Endothelial cell of umbilical vein (primary cell): ENCODE measurements around the gene MAPK9. TPM values are rescaled to one million over a fixed set of nuclear protein-coding genes. Genes with fewer than 3 reads are reported as not detected.

ENCODE experiments used
- BruUV-seq: library from RNA; stranded (reverse); fragments of 400-500 nt; replicated peaks from 2 replicates; lab custom pipeline; 2021; lab: Mats Ljungman, UMichigan
- CTCF ChIA-PET: fragments of 300-600, 350-600 bp; sonication (Branson Sonifier 250); formaldehyde crosslinking; loops from one replicate; lab custom pipeline; 2021; ENCODE audit warnings: antibody characterized with exemption, inconsistent platforms; lab: Charles Lee
- POLR2A ChIA-PET: fragments of 300-600, 350-600 bp; sonication (Branson Sonifier 250); formaldehyde crosslinking; loops from one replicate; lab custom pipeline; 2021; ENCODE audit warnings: antibody characterized with exemption, inconsistent platforms; lab: Charles Lee
- DNase-seq: peaks from one replicate; pipeline ENCODE4 v3.0.0-alpha.2; 2011; ENCODE audit warnings: low read depth, low spot score
- FAIRE-seq: peaks from 2 replicates; lab custom pipeline; 2011; peaks lifted over from hg19 to GRCh38; lab: Jason Lieb, UNC
- H2AFZ ChIP-seq: 2 replicates; pipeline ENCODE4 v1.6.0; 2012; ENCODE audit warnings: low read depth, low read length, control low read depth, inconsistent platforms
- H3K27ac ChIP-seq: 2 replicates; pipeline ENCODE4 v1.5.1; 2011; ENCODE audit warnings: low read depth, mild to moderate bottlenecking, control low read depth, low read length, moderate library complexity; ENCODE audit not compliant: insufficient read depth
- H3K27me3 ChIP-seq, 2 experiments: 2 replicates each; pipeline versions ENCODE4 v1.6.0 to v1.6.1; 2011; ENCODE audit warnings: low read length in 2 of 2, mixed read lengths in 1 of 2; ENCODE audit not compliant: control insufficient read depth in 2 of 2, insufficient read depth in 2 of 2
- H3K36me3 ChIP-seq, 2 experiments: 2 replicates in 1 of 2; 3 replicates in 1 of 2; pipeline ENCODE4 v1.5.1; 2011; ENCODE audit warnings: low read length in 2 of 2, mild to moderate bottlenecking in 1 of 2, moderate library complexity in 1 of 2; ENCODE audit not compliant: control insufficient read depth in 2 of 2, insufficient read depth in 2 of 2; ENCODE audit errors: extremely low read depth in 1 of 2
- H3K4me1 ChIP-seq: 3 replicates; pipeline ENCODE4 v1.5.1; 2011; ENCODE audit warnings: mild to moderate bottlenecking, low read length; ENCODE audit not compliant: control insufficient read depth, insufficient read depth; ENCODE audit errors: extremely low read depth
- H3K4me2 ChIP-seq: 2 replicates; pipeline ENCODE4 v1.6.1; 2011; ENCODE audit warnings: low read length, control low read depth, mixed read lengths; ENCODE audit not compliant: insufficient read depth
- H3K4me3 ChIP-seq, 3 experiments: fragments of 200-600 bp in 1 of 3; sonication (generic), shearing (Covaris generic) in 1 of 3; replicated peaks in 1 of 3; 2 replicates each; pipeline ENCODE4 v1.5.1; 2011 to 2016; ENCODE audit warnings: control low read depth in 3 of 3, low read length in 3 of 3, mild to moderate bottlenecking in 2 of 3, inconsistent platforms in 1 of 3, low read depth in 1 of 3, moderate library complexity in 1 of 3; ENCODE audit not compliant: insufficient read depth in 1 of 3
- H3K79me2 ChIP-seq: 2 replicates; pipeline ENCODE4 v1.6.0; 2012; ENCODE audit warnings: low read length, inconsistent platforms; ENCODE audit not compliant: control insufficient read depth, insufficient read depth
- H3K9ac ChIP-seq: replicated peaks from 2 replicates; pipeline ENCODE3; 2011; ENCODE audit warnings: low read length, control low read depth; ENCODE audit not compliant: insufficient read depth; ENCODE audit errors: extremely low read depth
- H3K9me1 ChIP-seq: replicated peaks from 3 replicates; pipeline ENCODE4 v1.6.0; 2011; ENCODE audit warnings: mild to moderate bottlenecking, low read length; ENCODE audit not compliant: control insufficient read depth, insufficient read depth; ENCODE audit errors: extremely low read depth
- H3K9me3 ChIP-seq: replicated peaks from 2 replicates; pipeline ENCODE4 v1.5.1; 2012; ENCODE audit warnings: low read length, inconsistent platforms; ENCODE audit not compliant: control insufficient read depth, insufficient read depth
- H4K20me1 ChIP-seq: replicated peaks from 2 replicates; pipeline ENCODE3; 2011; ENCODE audit warnings: mild to moderate bottlenecking, low read length; ENCODE audit not compliant: control insufficient read depth, insufficient read depth; ENCODE audit errors: extremely low read depth
- CTCF ChIP-seq, 2 donors: IDR thresholded peaks; 1 replicate in 1 of 2; 2 replicates in 1 of 2; pipeline ENCODE4 v1.5.1; 2011; ENCODE audit warnings: low read length in 2 of 2, mild to moderate bottlenecking in 2 of 2, moderate library complexity in 2 of 2, control low read depth in 1 of 2, inconsistent platforms in 1 of 2, low read depth in 1 of 2; ENCODE audit not compliant: insufficient read depth in 1 of 2; ENCODE audit errors: extremely low read depth in 1 of 2
- EZH2 ChIP-seq: IDR thresholded peaks from 2 replicates; pipeline ENCODE4 v1.6.1; 2012; ENCODE audit warnings: borderline replicate concordance, low read depth, mild to moderate bottlenecking, moderate library complexity, low read length, inconsistent platforms; ENCODE audit not compliant: severe bottlenecking
- FOS ChIP-seq: IDR thresholded peaks from 2 replicates; pipeline ENCODE4 v1.6.1; 2011; ENCODE audit warnings: mild to moderate bottlenecking, low read length, moderate library complexity, borderline replicate concordance; ENCODE audit not compliant: insufficient read depth
- GATA2 ChIP-seq: IDR thresholded peaks from 2 replicates; pipeline ENCODE4 v1.7.0; 2011; ENCODE audit warnings: low read depth, mild to moderate bottlenecking, moderate library complexity, mixed read lengths, low read length; ENCODE audit not compliant: insufficient read length, insufficient read depth
- JUN ChIP-seq: IDR thresholded peaks from 2 replicates; pipeline ENCODE4 v1.6.1; 2011; ENCODE audit warnings: borderline replicate concordance, low read depth; ENCODE audit not compliant: insufficient read length, insufficient read depth
- MAX ChIP-seq: IDR thresholded peaks from 2 replicates; pipeline ENCODE4 v1.6.1; 2011; ENCODE audit not compliant: insufficient read depth, insufficient read length
- MYC ChIP-seq: IDR thresholded peaks from one replicate; pipeline ENCODE4 v1.6.1; 2011; ENCODE audit warnings: mild to moderate bottlenecking, low read depth, low read length
- POLR2A ChIP-seq: IDR thresholded peaks from 2 replicates; pipeline ENCODE4 v1.6.1; 2012; ENCODE audit warnings: low read depth, mild to moderate bottlenecking, control low read depth, low read length
- POLR2AphosphoS5 ChIP-seq: IDR thresholded peaks from 2 replicates; pipeline ENCODE4 v1.6.1; 2012; ENCODE audit warnings: low read depth, mild to moderate bottlenecking, control low read depth, low read length, moderate library complexity; ENCODE audit not compliant: insufficient read depth
- dilution Hi-C: fragments of 300-500 bp; cut with MboI; formaldehyde crosslinking; loops from one replicate; pipeline ENCODE4 v1.15.0; 2019; ENCODE audit warnings: low sequenced_read_pairs; ENCODE audit not compliant: extremely low pct_ligation_motif_present
- intact Hi-C: fragments of 100-400 bp; cut with micrococcal nuclease; formaldehyde crosslinking; loops from one replicate; pipeline ENCODE4 v1.10.0; 2022
- polyA plus RNA-seq, 4 experiments: library from polyadenylated mRNA; depleted of rRNA in 3 of 4; stranded (reverse) in 3 of 4; unstranded in 1 of 4; fragments of >200 nt; gene quantifications; 2 replicates each; pipeline versions ENCODE4 v1.2.1 to v1.2.3, GENCODE V29; 2011 to 2012; ENCODE audit warnings: missing spikeins in 1 of 4
- total RNA-seq: library from RNA; stranded (reverse); gene quantifications from 2 replicates; pipeline ENCODE4 v1.2.3, GENCODE V29; 2021

MAPK9 gene
- total and polyA plus RNA-seq, 2 donors (not counting 3 experiments of a cell fraction or from before 2014, with no cell fraction given) = 24.6 to 34.8 TPM

GRCh38 chr5:180209137-180209581 is 82.7 kb downstream of the MAPK9 start, which contains the start of gene RASGEF1C:
TSS of gene RASGEF1C (minus strand) at chr5:180209211. CDS start at chr5:180138052, 71,159 bp downstream.
- Histone ChIP-seq H3K9me3 (no peaks in the 10 kb centered on the region), H3K79me2 (no peaks in the 10 kb centered on the region), H3K4me1 (peaks cover 3% of the 10 kb centered on the region), H2AFZ (peak within 1 kb of the TSS; percentile 26), H3K9me1 (no peaks in the 10 kb centered on the region), H3K36me3 (no peaks in the 10 kb centered on the region), H3K9ac (no peak within 1 kb of the TSS), H3K27ac (no peak within 1 kb of the TSS), H3K4me3 (peak within 1 kb of the TSS in 1 of 3 experiments; percentile 27), H3K27me3 (peaks cover 10 to 21% of the 10 kb centered on the region in 2 experiments), H4K20me1 (no peaks in the 10 kb centered on the region), H3K4me2 (peak within 1 kb of the TSS; percentile 26)
- FAIRE-seq = no peak
- peak; percentile 40 for DNase-seq
- intact Hi-C loops = loop anchor here (1.0 to 2.0 kb wide), 2 partner anchors 82 to 120 kb away; no protein-coding TSS in a partner anchor
- dilution Hi-C loops = no loop called here
- POLR2A ChIA-PET = no interaction called here
- no TSS peak for BruUV-seq
- CTCF ChIA-PET = interaction anchor here (0.5 to 2.4 kb wide), 36 partner anchors 9 to 446 kb away, joined by 3 to 36 read pairs (median 4); partner anchors contain the start of gene GFPT2
- TF ChIP-seq CTCF (IDR thresholded peaks at IDR 0.05; ENCODE audit: extremely low read depth in 1 of 2, insufficient read depth in 1 of 2, low read depth in 1 of 2, low read length in 2 of 2) (peak; percentile 36 to 46), POLR2AphosphoS5 (peak; percentile 42), GATA2 (no peak), POLR2A (no peak), FOS (no peak), JUN (no peak), MAX (no peak), EZH2 (no peak), MYC (no peak)
